GM12878 (cell line): ENCODE measurements around the gene TTC8.

Source experiments
- EZH2 ChIP-seq: IDR thresholded peaks from 2 replicates; pipeline ENCODE4 v1.6.1; 2012; ENCODE audit warnings: low read depth, mild to moderate bottlenecking, control low read depth, inconsistent platforms, low read length, borderline replicate concordance; ENCODE audit not compliant: control insufficient read depth
- POLR2A ChIP-seq: IDR thresholded peaks from 2 replicates; pipeline ENCODE4 v1.6.1; 2011; ENCODE audit warnings: low read depth, mild to moderate bottlenecking, low read length
- ZNF217 ChIP-seq: fragments of 450-650 bp; IDR thresholded peaks from 2 replicates; pipeline ENCODE4 v1.6.1; 2017; ENCODE audit warnings: antibody characterized with exemption, mild to moderate bottlenecking
- TF ChIP-seq, protein P1 (sequence below), 3 experiments: IDR thresholded peaks in 2 of 3; conservative IDR thresholded peaks in 1 of 3; 2 replicates each; pipeline ENCODE4 v1.5.1; 2011; ENCODE audit warnings: low read depth in 3 of 3, low read length in 3 of 3, mild to moderate bottlenecking in 3 of 3, control low read depth in 2 of 3, moderate library complexity in 2 of 3, inconsistent platforms in 1 of 3, mixed read lengths in 1 of 3; ENCODE audit not compliant: control insufficient read depth in 2 of 3, insufficient read depth in 1 of 3; ENCODE audit errors: extremely low read depth in 1 of 3

DNA sequence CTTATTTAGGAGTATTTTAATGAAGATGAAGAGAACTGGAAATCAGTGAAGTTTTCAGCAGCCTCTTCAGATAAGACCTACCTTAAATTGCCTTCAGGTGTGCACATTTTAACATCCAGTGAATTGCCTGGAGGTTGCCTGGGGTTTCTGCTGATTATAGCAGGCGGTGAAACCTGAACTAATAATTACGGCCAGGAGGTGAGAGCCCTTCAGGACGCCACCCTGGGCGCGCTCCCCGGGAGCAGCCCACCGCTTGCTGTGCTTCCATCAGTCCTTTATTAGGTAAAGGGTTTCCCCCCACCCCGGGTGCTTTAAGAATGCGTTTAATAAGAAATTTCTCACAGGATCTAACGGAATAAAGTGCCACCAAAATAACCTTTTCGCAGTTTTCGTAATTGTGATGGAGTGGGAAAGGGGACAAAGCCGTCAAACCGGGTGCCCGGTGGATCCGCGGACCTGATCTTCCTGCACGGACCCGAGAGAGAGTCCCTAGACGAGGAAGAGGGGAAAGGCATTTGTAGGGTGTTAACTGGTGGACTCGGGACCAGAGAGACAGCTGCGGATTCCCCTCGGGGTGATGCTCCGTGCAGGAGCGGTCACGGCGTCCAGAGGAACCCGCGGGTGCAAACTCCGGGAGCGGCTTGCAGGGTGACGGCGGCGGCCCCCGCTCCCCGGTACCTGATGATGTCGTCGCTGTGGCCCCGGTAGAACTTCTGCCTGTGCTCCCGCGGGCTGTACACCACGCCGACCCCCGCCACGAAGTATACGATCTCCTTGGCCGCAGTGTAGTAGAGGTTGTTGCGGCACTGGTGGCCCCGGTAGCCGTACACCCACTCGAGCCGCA is 32.6 kb upstream of the TTC8 start:
- TF ChIP-seq EZH2, result no peak
- TF ChIP-seq, protein P1, sequence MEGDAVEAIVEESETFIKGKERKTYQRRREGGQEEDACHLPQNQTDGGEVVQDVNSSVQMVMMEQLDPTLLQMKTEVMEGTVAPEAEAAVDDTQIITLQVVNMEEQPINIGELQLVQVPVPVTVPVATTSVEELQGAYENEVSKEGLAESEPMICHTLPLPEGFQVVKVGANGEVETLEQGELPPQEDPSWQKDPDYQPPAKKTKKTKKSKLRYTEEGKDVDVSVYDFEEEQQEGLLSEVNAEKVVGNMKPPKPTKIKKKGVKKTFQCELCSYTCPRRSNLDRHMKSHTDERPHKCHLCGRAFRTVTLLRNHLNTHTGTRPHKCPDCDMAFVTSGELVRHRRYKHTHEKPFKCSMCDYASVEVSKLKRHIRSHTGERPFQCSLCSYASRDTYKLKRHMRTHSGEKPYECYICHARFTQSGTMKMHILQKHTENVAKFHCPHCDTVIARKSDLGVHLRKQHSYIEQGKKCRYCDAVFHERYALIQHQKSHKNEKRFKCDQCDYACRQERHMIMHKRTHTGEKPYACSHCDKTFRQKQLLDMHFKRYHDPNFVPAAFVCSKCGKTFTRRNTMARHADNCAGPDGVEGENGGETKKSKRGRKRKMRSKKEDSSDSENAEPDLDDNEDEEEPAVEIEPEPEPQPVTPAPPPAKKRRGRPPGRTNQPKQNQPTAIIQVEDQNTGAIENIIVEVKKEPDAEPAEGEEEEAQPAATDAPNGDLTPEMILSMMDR (IDR thresholded peaks at IDR 0.05 in 2 of 3, conservative IDR thresholded peaks at IDR 0.05 in 1 of 3; ENCODE audit: control insufficient read depth in 2 of 3, extremely low read depth in 1 of 3, insufficient read depth in 1 of 3, low read depth in 3 of 3, low read length in 3 of 3), result no peak
- TF ChIP-seq POLR2A, result no peak
- TF ChIP-seq ZNF217, result no peak
